Stimulated activated effector memory CD8-positive, alpha-beta T cell treated with anti-CD3 and anti-CD28 coated beads, Interleukin-12 subunit alpha, Interleukin-12 subunit beta, amount 100 ng/mL, for 72 hours (primary cell): Measurements from ENCODE around the gene FBXL16.

ENCODE experiments used
- ATAC-seq: fragments of 150-1000 bp; cut with Tn5 transposase; 2 replicates; pipeline ENCODE4 v1.10.0; 2021
- DNase-seq, 2 donors: peaks; one replicate each; pipeline ENCODE4 v3.0.0; 2021 to 2022; ENCODE audit warnings: low spot score in 2 of 2
- H3K27ac Mint-ChIP-seq: one replicate; pipeline ENCODE4 v1.8.0; 2022; ENCODE audit warnings: mild to moderate bottlenecking, mixed read lengths
- H3K36me3 Mint-ChIP-seq: one replicate; pipeline ENCODE4 v1.8.0; 2022; ENCODE audit warnings: mild to moderate bottlenecking, mixed read lengths
- H3K4me1 Mint-ChIP-seq: one replicate; pipeline ENCODE4 v1.8.0; 2022; ENCODE audit warnings: mixed read lengths
- H3K4me3 Mint-ChIP-seq: one replicate; pipeline ENCODE4 v1.8.0; 2022; ENCODE audit warnings: mild to moderate bottlenecking, mixed read lengths
- H3K9me3 Mint-ChIP-seq: one replicate; pipeline ENCODE4 v1.8.0; 2022; ENCODE audit warnings: mixed read lengths

FBXL16 gene

GRCh38 chr16:662095-662494 lies 43.5 kb downstream of the FBXL16 start:
- DNase-seq (no peak), ATAC-seq (no peak)
- Mint-ChIP-seq H3K27ac (no peak overlapping the region), H3K9me3 (no peaks in the 10 kb centered on the region), H3K4me1 (peaks cover 9% of the 10 kb centered on the region), H3K4me3 (no peak overlapping the region), H3K36me3 (peaks cover 9% of the 10 kb centered on the region)

- DNase-seq, result no peak
- H3K4me1 Mint-ChIP-seq, result peaks cover 9% of the 10 kb centered on the region
- H3K27ac Mint-ChIP-seq, result no peak overlapping the region
- no peaks in the 10 kb centered on the region for H3K9me3 Mint-ChIP-seq
- ATAC-seq, result no peak
- peaks cover 9% of the 10 kb centered on the region for H3K36me3 Mint-ChIP-seq
- H3K4me3 Mint-ChIP-seq, result no peak overlapping the region
Measured at GRCh38 chr16:661184-661821, 44.3 kb downstream of the FBXL16 start.

GRCh38 chr16:660459-661183 lies 45.0 kb downstream of the FBXL16 start:
- H3K27ac Mint-ChIP-seq, result no peak overlapping the region
- H3K4me3 Mint-ChIP-seq, result no peak overlapping the region
- H3K36me3 Mint-ChIP-seq, result peaks cover 9% of the 10 kb centered on the region
- H3K9me3 Mint-ChIP-seq, result no peaks in the 10 kb centered on the region
- peak; percentile 57 for ATAC-seq
- peaks cover 9% of the 10 kb centered on the region for H3K4me1 Mint-ChIP-seq
- DNase-seq, result peak in 1 of 2 donors; percentile 74

- ATAC-seq (no peak), DNase-seq (no peak)
- no peaks in the 10 kb centered on the region for H3K9me3 Mint-ChIP-seq
- H3K4me3 Mint-ChIP-seq, result no peak overlapping the region
- H3K36me3 Mint-ChIP-seq, result peaks cover 9% of the 10 kb centered on the region
- no peak overlapping the region for H3K27ac Mint-ChIP-seq
- H3K4me1 Mint-ChIP-seq, result peaks cover 9% of the 10 kb centered on the region
Measured at GRCh38 chr16:660132-660458, 45.5 kb downstream of the FBXL16 start.

GRCh38 chr16:659618-660017 lies 46.0 kb downstream of the FBXL16 start:
- Mint-ChIP-seq H3K4me1 (peaks cover 9% of the 10 kb centered on the region), H3K27ac (no peak overlapping the region), H3K9me3 (no peaks in the 10 kb centered on the region), H3K4me3 (no peak overlapping the region), H3K36me3 (peaks cover 9% of the 10 kb centered on the region)
- ATAC-seq (no peak), DNase-seq (no peak)

GRCh38 chr16:658679-659571 lies 46.7 kb downstream of the FBXL16 start:
- Mint-ChIP-seq H3K4me1 (peaks cover 9% of the 10 kb centered on the region), H3K36me3 (peaks cover 9% of the 10 kb centered on the region), H3K27ac (no peak overlapping the region), H3K9me3 (no peaks in the 10 kb centered on the region), H3K4me3 (no peak overlapping the region)
- no peak for ATAC-seq
- no peak for DNase-seq

GRCh38 chr16:657487-657886 lies 48.1 kb downstream of the FBXL16 start:
- H3K4me1 Mint-ChIP-seq, result peaks cover 9% of the 10 kb centered on the region
- DNase-seq (no peak), ATAC-seq (no peak)
- no peak overlapping the region for H3K27ac Mint-ChIP-seq
- no peaks in the 10 kb centered on the region for H3K9me3 Mint-ChIP-seq
- no peak overlapping the region for H3K4me3 Mint-ChIP-seq
- H3K36me3 Mint-ChIP-seq, result no peaks in the 10 kb centered on the region

GRCh38 chr16:654034-654433 lies 51.6 kb downstream of the FBXL16 start:
- DNase-seq, result no peak
- peaks cover 10% of the 10 kb centered on the region for H3K36me3 Mint-ChIP-seq
- H3K4me3 Mint-ChIP-seq, result no peak overlapping the region
- ATAC-seq, result no peak
- peaks cover 6% of the 10 kb centered on the region for H3K4me1 Mint-ChIP-seq
- H3K9me3 Mint-ChIP-seq, result no peaks in the 10 kb centered on the region
- no peak overlapping the region for H3K27ac Mint-ChIP-seq

GRCh38 chr16:652454-653305 lies 52.9 kb downstream of the FBXL16 start:
- no peak overlapping the region for H3K27ac Mint-ChIP-seq
- H3K4me1 Mint-ChIP-seq, result peaks cover 16% of the 10 kb centered on the region
- no peaks in the 10 kb centered on the region for H3K9me3 Mint-ChIP-seq
- H3K4me3 Mint-ChIP-seq, result no peak overlapping the region
- ATAC-seq (no peak), DNase-seq (no peak)
- peaks cover 10% of the 10 kb centered on the region for H3K36me3 Mint-ChIP-seq

GRCh38 chr16:651844-652243 lies 53.8 kb downstream of the FBXL16 start:
- Mint-ChIP-seq H3K36me3 (peaks cover 10% of the 10 kb centered on the region), H3K9me3 (no peaks in the 10 kb centered on the region), H3K4me3 (no peak overlapping the region), H3K27ac (no peak overlapping the region), H3K4me1 (peaks cover 16% of the 10 kb centered on the region)
- ATAC-seq (no peak), DNase-seq (no peak)

- DNase-seq, result no peak
- H3K27ac Mint-ChIP-seq, result peak overlapping the region; percentile 63
- peak overlapping the region; percentile 75 for H3K4me3 Mint-ChIP-seq
- ATAC-seq, result peak; percentile 37
- H3K36me3 Mint-ChIP-seq, result peaks cover 13% of the 10 kb centered on the region
- H3K4me1 Mint-ChIP-seq, result peaks cover 24% of the 10 kb centered on the region
- no peaks in the 10 kb centered on the region for H3K9me3 Mint-ChIP-seq
Measured at GRCh38 chr16:649631-650030, 56.0 kb downstream of the FBXL16 start.

GRCh38 chr16:648781-649589 lies 56.6 kb downstream of the FBXL16 start, which contains the start of gene WDR90:
Gene WDR90, plus strand, starts transcription at chr16:649365. Its CDS starts 52 bp downstream, at chr16:649417.
- DNase-seq (peak; percentile 85 to 96), ATAC-seq (peak; percentile 93)
- Mint-ChIP-seq H3K36me3 (peaks cover 19% of the 10 kb centered on the region), H3K4me1 (peaks cover 30% of the 10 kb centered on the region), H3K9me3 (no peaks in the 10 kb centered on the region), H3K27ac (peak within 1 kb of the TSS; percentile 74), H3K4me3 (peak within 1 kb of the TSS; percentile 75)

- DNase-seq (peak in 1 of 2 donors; percentile 67), ATAC-seq (peak; percentile 25)
- Mint-ChIP-seq H3K9me3 (no peaks in the 10 kb centered on the region), H3K4me1 (peaks cover 37% of the 10 kb centered on the region), H3K36me3 (peaks cover 26% of the 10 kb centered on the region), H3K4me3 (peak overlapping the region; percentile 75), H3K27ac (peak overlapping the region; percentile 74)
Measured at GRCh38 chr16:648071-648780, 57.4 kb downstream of the FBXL16 start.
